ENCODE data around the gene CPVL.

DNA sequence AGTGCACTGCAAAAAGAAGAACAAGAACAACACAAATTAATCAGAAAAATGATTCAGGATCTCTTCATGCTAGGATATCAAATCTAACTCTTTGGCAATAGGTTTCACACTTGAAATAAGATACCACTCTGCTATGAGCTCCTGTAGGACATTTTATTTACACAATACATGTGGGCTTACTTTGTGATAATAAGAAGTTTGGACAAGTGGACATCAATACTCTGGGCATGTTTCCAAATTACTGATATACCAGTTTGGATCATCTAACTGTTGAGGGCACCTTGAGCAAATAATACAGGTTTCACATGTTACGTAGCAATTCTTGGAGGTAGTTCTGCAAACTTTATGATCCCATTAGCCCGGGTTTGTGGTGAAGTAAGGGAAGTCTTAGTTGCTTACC, 59.8 kb downstream of the CPVL start:
- no peak for TF ChIP-seq ZNF274 (IDR thresholded peaks at IDR 0.05; ENCODE audit: low read depth, low read length)
- no peak for TF ChIP-seq SUZ12 (IDR thresholded peaks at IDR 0.05; ENCODE audit: extremely low read depth, insufficient read depth, insufficient read length)
- no peak for TF ChIP-seq YY1 (IDR thresholded peaks at IDR 0.05; ENCODE audit: insufficient read depth, insufficient read length)
